Ureter (tissue), 1 donor: ENCODE data around the gene FCN2. TPM values are rescaled to one million over a fixed set of nuclear protein-coding genes. Genes with fewer than 3 reads are reported as not detected.
"Not testable (repeated sequence)": the region's sequence is repeated elsewhere in the genome, so short reads cannot be mapped to it uniquely, and the experiment has no call there.

ENCODE experiments used
- DNase-seq: peaks from one replicate; pipeline ENCODE4 v3.0.0-alpha.2; 2020; ENCODE audit warnings: low spot score
- total RNA-seq: library from RNA; stranded (reverse); gene quantifications from one replicate; pipeline ENCODE4 v1.2.4, GENCODE V29; 2023
- donor health status: DM: yes; HTN: yes; CAD: no.

Gene FCN2
- total RNA-seq, 1 donor from 2014 or later = 0.49 TPM

- no peak for DNase-seq
Measured at GRCh38 chr9:134847138-134847537, 33.5 kb upstream of the FCN2 start.

GRCh38 chr9:134847752-134848432 lies 32.7 kb upstream of the FCN2 start:
- no peak for DNase-seq

GRCh38 chr9:134848504-134848903 lies 32.1 kb upstream of the FCN2 start:
- DNase-seq = no peak

- no peak for DNase-seq
Measured at GRCh38 chr9:134850611-134851010, 30.0 kb upstream of the FCN2 start.

- no peak for DNase-seq
Measured at GRCh38 chr9:134851020-134851419, 29.6 kb upstream of the FCN2 start.

- no peak for DNase-seq
Measured at GRCh38 chr9:134852906-134853654, 27.5 kb upstream of the FCN2 start.

GRCh38 chr9:134853893-134854292 lies 26.7 kb upstream of the FCN2 start:
- DNase-seq = peak; percentile 17

- no peak for DNase-seq
Measured at GRCh38 chr9:134854541-134854981, 26.0 kb upstream of the FCN2 start.

GRCh38 chr9:134855231-134855899 lies 25.2 kb upstream of the FCN2 start:
- no peak for DNase-seq

- no peak for DNase-seq
Measured at GRCh38 chr9:134855900-134856377, 24.7 kb upstream of the FCN2 start.

- DNase-seq = not testable (repeated sequence)
Measured at GRCh38 chr9:134857451-134857850, 23.2 kb upstream of the FCN2 start.

GRCh38 chr9:134858051-134858841 lies 22.4 kb upstream of the FCN2 start:
- no peak for DNase-seq

- no peak for DNase-seq
Measured at GRCh38 chr9:134860510-134860909, 20.1 kb upstream of the FCN2 start.

- DNase-seq = no peak
Measured at GRCh38 chr9:134861595-134862334, 18.8 kb upstream of the FCN2 start.

- DNase-seq = no peak
Measured at GRCh38 chr9:134863306-134863902, 17.2 kb upstream of the FCN2 start.

- peak; percentile 42 for DNase-seq
Measured at GRCh38 chr9:134863941-134864820, 16.4 kb upstream of the FCN2 start.

GRCh38 chr9:134864821-134865190 lies 15.8 kb upstream of the FCN2 start:
- no peak for DNase-seq

GRCh38 chr9:134867917-134868750 lies 12.5 kb upstream of the FCN2 start:
- DNase-seq = no peak
